Karpas-422 (cell line): Measurements from ENCODE around the gene ATE1. TPM values are rescaled to one million over a fixed set of nuclear protein-coding genes. Genes with fewer than 3 reads are reported as not detected.
"Not testable (repeated sequence)": the region's sequence is repeated elsewhere in the genome, so short reads cannot be mapped to it uniquely, and the experiment has no call there.

Source experiments
- DNase-seq: peaks from one replicate; pipeline ENCODE4 v3.0.0-alpha.2; 2015
- H2AFZ ChIP-seq: fragments of 200-600 bp; sonication (generic); 2 replicates; pipeline ENCODE4 v1.6.1; 2014; ENCODE audit warnings: antibody characterized with exemption, low read length, mixed read lengths
- H3K27ac ChIP-seq: fragments of 200-600 bp; sonication (generic); 2 replicates; pipeline ENCODE4 v1.5.1; 2014; ENCODE audit warnings: mild to moderate bottlenecking, low read length, moderate library complexity
- H3K27me3 ChIP-seq: fragments of 200-600 bp; sonication (generic); 2 replicates; pipeline ENCODE4 v1.6.1; 2014; ENCODE audit warnings: low read length, mixed read lengths
- H3K36me3 ChIP-seq: fragments of 200-600 bp; sonication (generic); 2 replicates; pipeline ENCODE4 v1.6.1; 2014; ENCODE audit warnings: low read length, mixed read lengths; ENCODE audit not compliant: insufficient read depth
- H3K4me1 ChIP-seq: fragments of 200-600 bp; sonication (generic); 2 replicates; pipeline ENCODE4 v1.6.1; 2014; ENCODE audit warnings: mild to moderate bottlenecking, low read length, mixed read lengths
- H3K4me2 ChIP-seq: fragments of 200-600 bp; sonication (generic); 2 replicates; pipeline ENCODE4 v1.6.1; 2014; ENCODE audit warnings: low read length, low read depth, mild to moderate bottlenecking; ENCODE audit not compliant: poor library complexity, severe bottlenecking
- H3K4me3 ChIP-seq: fragments of 200-600 bp; sonication (generic); 2 replicates; pipeline ENCODE4 v1.5.1; 2014; ENCODE audit warnings: mild to moderate bottlenecking, antibody characterized with exemption, low read length, mixed read lengths
- H3K79me2 ChIP-seq: fragments of 200-600 bp; sonication (generic); 2 replicates; pipeline ENCODE4 v1.6.1; 2014; ENCODE audit warnings: mild to moderate bottlenecking, low read length, mixed read lengths
- H3K9ac ChIP-seq: fragments of 200-600 bp; sonication (generic); 2 replicates; pipeline ENCODE4 v1.6.0; 2014; ENCODE audit warnings: low read length
- H3K9me2 ChIP-seq: fragments of 200-600 bp; sonication (generic), shearing (Covaris generic); replicated peaks from 2 replicates; pipeline ENCODE4 v1.6.0; 2014; ENCODE audit warnings: mild to moderate bottlenecking, low read length, moderate library complexity; ENCODE audit not compliant: insufficient read depth
- H3K9me3 ChIP-seq: fragments of 300-700, 200-600 bp; sonication (generic); 2 replicates; pipeline ENCODE4 v1.6.1; 2014; ENCODE audit warnings: low read length, mixed read lengths
- H4K20me1 ChIP-seq: fragments of 200-600 bp; sonication (generic); 2 replicates; pipeline ENCODE4 v1.6.1; 2014; ENCODE audit warnings: mild to moderate bottlenecking, antibody characterized with exemption, low read length, low read depth; ENCODE audit not compliant: insufficient read depth
- total RNA-seq: library from RNA; depleted of rRNA; stranded (reverse); fragments of >200 nt; shearing (Covaris generic); gene quantifications from 2 replicates; pipeline ENCODE4 v1.2.3, GENCODE V29; 2014; ENCODE audit warnings: low replicate concordance

The ATE1 gene
- total RNA-seq, 1 experiment from 2014 or later: 72.6 TPM

DNA sequence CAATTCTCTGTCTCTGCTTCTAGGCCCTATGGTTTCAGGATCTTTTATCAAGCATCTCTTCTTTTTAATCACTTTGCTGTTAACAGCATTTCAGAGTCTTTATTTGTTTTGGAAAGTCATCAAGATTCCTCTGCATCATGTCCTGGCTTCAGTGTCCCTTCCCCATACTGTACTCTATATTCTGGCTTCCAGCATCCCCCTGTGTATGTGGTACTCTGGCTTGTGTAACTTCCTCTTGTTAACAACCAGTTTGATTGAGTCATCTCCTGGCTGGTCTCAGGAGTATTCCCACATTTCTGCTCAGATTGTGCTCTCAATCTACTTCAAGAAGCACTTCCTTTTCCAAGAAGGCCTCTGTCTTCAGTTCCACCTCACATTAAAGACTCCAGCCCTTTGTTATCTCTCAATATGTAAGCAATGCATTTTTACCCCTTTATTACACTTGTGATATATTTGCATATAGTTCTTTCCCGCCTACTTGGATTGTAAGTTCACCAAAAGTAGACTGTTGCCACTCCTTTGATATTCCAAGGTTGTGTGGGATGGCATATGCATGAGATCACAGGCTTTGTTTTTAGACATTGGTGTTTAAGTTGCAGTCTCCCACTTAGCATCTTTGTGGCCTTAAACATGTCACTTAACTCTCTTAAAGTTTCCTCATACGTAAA lies 15.1 kb upstream of the ATE1 start:
- no peak overlapping the region for H3K9ac ChIP-seq
- H4K20me1 ChIP-seq: no peaks in the 10 kb centered on the region
- no peaks in the 10 kb centered on the region for H3K36me3 ChIP-seq
- no peak overlapping the region for H3K4me2 ChIP-seq
- H3K4me3 ChIP-seq: no peak overlapping the region
- no peaks in the 10 kb centered on the region for H3K79me2 ChIP-seq
- no peaks in the 10 kb centered on the region for H3K9me3 ChIP-seq
- H3K27ac ChIP-seq: no peak overlapping the region
- H2AFZ ChIP-seq: no peak overlapping the region
- no peaks in the 10 kb centered on the region for H3K27me3 ChIP-seq
- H3K9me2 ChIP-seq: no peaks in the 10 kb centered on the region
- DNase-seq: no peak
- no peaks in the 10 kb centered on the region for H3K4me1 ChIP-seq

DNA sequence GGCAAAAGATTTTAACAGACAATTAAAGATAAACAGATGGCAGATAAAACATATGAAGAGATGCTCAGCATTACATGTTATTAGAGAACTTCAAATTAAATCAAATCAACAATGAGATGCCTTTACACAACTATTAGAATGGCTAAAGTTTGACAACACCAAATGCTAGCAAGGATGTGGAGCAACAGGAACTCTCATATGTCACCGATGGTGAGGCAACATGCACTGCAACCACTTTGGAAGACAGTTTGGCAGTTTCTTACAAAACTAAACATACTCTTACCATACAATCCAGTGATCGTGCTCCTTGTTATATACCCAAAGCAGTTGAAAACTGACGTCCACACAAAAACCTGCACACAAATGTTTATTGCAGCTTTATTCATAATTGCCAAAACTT lies 13.7 kb upstream of the ATE1 start:
- no peaks in the 10 kb centered on the region for H4K20me1 ChIP-seq
- no peak overlapping the region for H3K27ac ChIP-seq
- no peaks in the 10 kb centered on the region for H3K79me2 ChIP-seq
- no peaks in the 10 kb centered on the region for H3K36me3 ChIP-seq
- no peak overlapping the region for H3K4me2 ChIP-seq
- no peak overlapping the region for H3K4me3 ChIP-seq
- H2AFZ ChIP-seq: no peak overlapping the region
- no peaks in the 10 kb centered on the region for H3K4me1 ChIP-seq
- no peaks in the 10 kb centered on the region for H3K27me3 ChIP-seq
- no peak overlapping the region for H3K9ac ChIP-seq
- H3K9me3 ChIP-seq: no peaks in the 10 kb centered on the region
- DNase-seq: no peak
- H3K9me2 ChIP-seq: no peaks in the 10 kb centered on the region

DNA sequence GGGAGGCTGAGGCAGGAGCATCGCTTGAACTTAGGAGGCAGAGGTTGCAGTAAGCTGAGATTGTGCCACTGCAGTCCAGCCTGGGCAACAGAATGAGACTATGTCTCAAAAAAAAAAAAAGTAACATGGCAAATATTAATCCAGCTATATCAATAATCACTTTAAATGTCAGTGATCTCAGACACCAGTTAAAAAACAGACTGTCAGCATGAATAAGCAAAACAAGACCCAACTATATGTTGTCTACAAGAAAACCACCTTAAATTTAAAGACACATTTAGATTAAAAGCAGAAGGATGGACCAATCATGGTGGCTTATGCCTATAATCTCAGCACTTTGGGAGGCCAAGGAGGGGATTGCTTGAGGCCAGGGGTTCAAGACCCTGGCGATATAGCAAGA lies 8.5 kb upstream of the ATE1 start:
- no peaks in the 10 kb centered on the region for H4K20me1 ChIP-seq
- no peak overlapping the region for H3K4me2 ChIP-seq
- no peaks in the 10 kb centered on the region for H3K79me2 ChIP-seq
- no peak overlapping the region for H3K9ac ChIP-seq
- H3K9me3 ChIP-seq: no peaks in the 10 kb centered on the region
- DNase-seq: no peak
- H3K9me2 ChIP-seq: no peaks in the 10 kb centered on the region
- no peak overlapping the region for H3K27ac ChIP-seq
- no peaks in the 10 kb centered on the region for H3K36me3 ChIP-seq
- no peak overlapping the region for H2AFZ ChIP-seq
- no peak overlapping the region for H3K4me3 ChIP-seq
- H3K4me1 ChIP-seq: no peaks in the 10 kb centered on the region
- H3K27me3 ChIP-seq: no peaks in the 10 kb centered on the region

DNA sequence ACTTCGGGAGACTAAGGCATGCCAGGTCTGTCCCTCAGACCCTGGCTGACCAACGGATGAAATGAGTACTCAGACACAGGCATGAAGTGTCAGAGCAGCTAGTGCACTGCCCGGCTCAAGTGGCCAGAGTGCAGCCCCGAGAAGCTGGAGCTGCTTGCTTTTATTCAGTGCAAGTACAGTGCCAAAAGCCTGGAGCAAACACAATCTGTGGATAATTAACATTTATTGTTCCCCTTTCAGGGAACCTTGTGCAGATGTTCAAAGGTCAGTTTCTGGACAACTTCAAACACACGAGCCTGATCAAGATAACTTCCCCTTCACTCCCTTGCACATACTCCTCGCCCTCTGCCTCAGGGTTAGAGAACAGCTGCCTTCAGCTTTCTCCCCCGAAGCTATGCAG lies 7.9 kb upstream of the ATE1 start:
- no peak overlapping the region for H3K4me2 ChIP-seq
- no peaks in the 10 kb centered on the region for H4K20me1 ChIP-seq
- H3K9ac ChIP-seq: no peak overlapping the region
- H3K4me1 ChIP-seq: no peaks in the 10 kb centered on the region
- H3K27me3 ChIP-seq: no peaks in the 10 kb centered on the region
- H3K9me2 ChIP-seq: no peaks in the 10 kb centered on the region
- DNase-seq: no peak
- H3K4me3 ChIP-seq: no peak overlapping the region
- H3K27ac ChIP-seq: no peak overlapping the region
- no peaks in the 10 kb centered on the region for H3K79me2 ChIP-seq
- no peaks in the 10 kb centered on the region for H3K9me3 ChIP-seq
- no peak overlapping the region for H2AFZ ChIP-seq
- no peaks in the 10 kb centered on the region for H3K36me3 ChIP-seq

DNA sequence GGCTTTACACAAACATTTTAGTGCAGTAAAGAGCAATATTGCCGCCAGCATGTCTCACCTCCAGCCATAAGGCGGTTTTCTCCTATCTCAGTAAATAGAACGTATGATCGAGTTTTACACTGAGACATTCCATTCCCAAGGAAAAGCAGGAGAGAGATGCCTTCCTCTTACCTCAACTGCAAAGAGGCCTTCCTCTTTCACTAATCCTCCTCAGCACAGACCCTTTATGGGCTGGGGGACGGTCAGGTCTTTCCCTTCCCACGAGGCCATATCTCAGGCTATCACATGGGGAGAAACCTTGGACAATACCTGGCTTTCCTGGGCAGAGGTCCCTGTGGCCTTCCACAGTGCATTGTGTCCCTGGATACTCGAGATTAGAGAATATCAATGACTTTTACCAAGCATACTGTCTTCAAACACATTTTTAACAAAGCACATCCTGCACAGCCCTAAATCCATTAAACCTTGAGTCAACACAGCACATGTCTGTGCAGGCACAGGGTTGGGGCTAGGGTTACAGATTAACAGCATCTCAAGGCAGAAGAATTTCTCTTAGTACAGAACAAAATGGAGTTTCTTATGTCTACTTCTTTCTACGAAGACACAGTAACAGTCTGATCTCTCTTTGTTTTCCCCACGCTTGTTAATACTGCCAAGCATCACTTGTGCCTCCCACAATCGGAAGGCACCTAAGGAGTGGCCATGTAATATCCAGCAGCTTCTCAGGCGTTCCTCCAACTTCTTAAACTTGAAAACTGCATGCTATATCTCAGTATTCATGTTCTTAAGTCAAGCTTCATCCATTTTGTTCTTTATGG lies 2.6 kb upstream of the ATE1 start:
- H3K9me3 ChIP-seq, H2AFZ ChIP-seq, H3K9me2 ChIP-seq, H3K4me3 ChIP-seq, H3K27me3 ChIP-seq, H3K36me3 ChIP-seq, DNase-seq, H3K27ac ChIP-seq, H3K9ac ChIP-seq, H3K4me2 ChIP-seq, H4K20me1 ChIP-seq: not testable (repeated sequence)
- Histone ChIP-seq H3K4me1 (peaks cover 16% of the 10 kb centered on the region), H3K79me2 (peaks cover 32% of the 10 kb centered on the region)

DNA sequence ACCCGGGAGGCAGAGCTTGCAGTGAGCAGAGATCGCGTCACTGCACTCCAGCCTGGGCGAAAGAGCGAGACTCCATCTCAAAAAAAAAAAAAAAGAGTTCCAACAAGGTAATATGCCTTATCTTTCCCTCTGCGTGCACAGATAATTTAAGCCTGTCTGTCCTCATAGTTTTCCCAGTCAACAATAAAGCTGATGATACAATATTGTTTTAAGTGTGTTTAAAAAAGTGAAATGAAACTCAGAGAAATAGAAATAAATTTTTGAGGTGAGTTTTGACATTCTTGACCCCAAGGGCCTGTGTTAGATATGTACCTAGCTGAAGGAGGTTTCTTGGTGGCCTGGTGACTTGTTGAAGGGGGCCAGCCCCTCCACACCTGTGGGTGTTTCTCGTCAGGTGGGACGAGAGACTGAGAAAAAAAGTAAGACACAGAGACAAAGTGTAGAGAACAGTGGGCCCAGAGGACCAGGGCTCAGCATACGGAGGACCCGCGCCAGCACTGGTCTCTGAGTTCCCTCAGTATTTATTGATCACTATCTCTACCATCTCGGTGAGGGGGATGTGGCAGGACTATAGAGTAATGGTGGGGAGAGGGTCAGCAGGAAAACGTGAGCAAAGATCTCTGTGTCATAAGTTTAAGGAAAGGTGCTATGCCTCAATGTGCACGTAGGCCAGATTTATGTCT lies 1.9 kb upstream of the ATE1 start:
- H4K20me1 ChIP-seq, H2AFZ ChIP-seq, H3K9ac ChIP-seq, H3K9me3 ChIP-seq, H3K36me3 ChIP-seq, DNase-seq, H3K4me3 ChIP-seq, H3K27me3 ChIP-seq, H3K4me2 ChIP-seq, H3K9me2 ChIP-seq, H3K27ac ChIP-seq: not testable (repeated sequence)
- H3K79me2 ChIP-seq: peaks cover 40% of the 10 kb centered on the region
- peaks cover 23% of the 10 kb centered on the region for H3K4me1 ChIP-seq

DNA sequence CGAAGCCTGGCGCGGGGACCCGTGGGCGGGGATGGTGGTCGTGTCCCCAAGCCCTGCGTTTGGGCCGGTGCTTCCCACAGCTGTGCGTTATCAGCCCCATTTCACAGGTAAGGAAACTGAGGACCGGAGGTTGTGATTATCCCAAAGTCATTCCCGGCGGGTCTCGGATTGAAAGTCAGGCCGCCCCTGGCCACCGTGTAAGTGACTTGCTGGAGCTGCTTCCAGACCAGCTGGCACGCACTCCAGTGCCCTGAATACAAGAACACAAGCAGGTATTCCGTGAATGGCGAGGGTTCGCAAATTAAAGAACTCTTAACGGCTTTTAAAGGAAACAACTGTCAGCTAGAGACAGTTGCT lies 675 bp upstream of the ATE1 start:
- H3K4me3 ChIP-seq: peak overlapping the region; percentile 75
- peaks cover 31% of the 10 kb centered on the region for H3K4me1 ChIP-seq
- H3K79me2 ChIP-seq: peaks cover 52% of the 10 kb centered on the region
- no peaks in the 10 kb centered on the region for H3K9me3 ChIP-seq
- H4K20me1 ChIP-seq: no peaks in the 10 kb centered on the region
- H2AFZ ChIP-seq: peak overlapping the region; percentile 75; the same call in 1 of the 2 replicates
- peak overlapping the region; percentile 75 for H3K4me2 ChIP-seq
- H3K36me3 ChIP-seq: no peaks in the 10 kb centered on the region; the same call in 1 of the 2 replicates
- H3K9me2 ChIP-seq: no peaks in the 10 kb centered on the region
- DNase-seq: peak; percentile 50
- H3K27me3 ChIP-seq: no peaks in the 10 kb centered on the region
- H3K9ac ChIP-seq: peak overlapping the region; percentile 100
- peak overlapping the region; percentile 53; the same call in 1 of the 2 replicates for H3K27ac ChIP-seq

DNA sequence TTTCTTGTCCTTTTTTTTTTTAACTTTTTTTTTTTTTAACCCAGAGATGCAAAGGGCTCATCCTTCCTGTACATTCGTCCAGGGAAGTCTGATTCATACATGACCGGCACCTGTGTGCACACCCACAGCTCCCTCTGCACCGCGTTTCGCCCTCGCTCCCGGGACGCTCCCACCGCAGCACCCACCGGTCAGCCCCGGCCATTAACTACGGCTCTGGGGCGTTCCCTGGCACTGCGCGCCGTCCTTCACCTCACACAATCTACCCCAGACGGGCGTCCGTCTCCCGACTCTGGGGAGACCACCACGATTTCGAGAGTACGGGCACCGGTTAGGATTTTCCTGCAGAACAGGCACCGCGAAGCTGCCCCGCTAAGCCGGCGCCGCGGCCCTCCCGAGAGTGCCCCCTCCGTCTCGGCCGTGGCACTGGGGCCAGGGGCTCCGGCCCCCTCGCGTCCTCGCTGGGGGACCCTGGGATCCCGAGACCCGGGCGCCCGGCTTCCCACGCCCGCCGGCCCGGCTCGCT lies 452 bp downstream of the ATE1 start:
- no peaks in the 10 kb centered on the region for H4K20me1 ChIP-seq
- peak overlapping the region; percentile 75 for H3K4me2 ChIP-seq
- H3K4me3 ChIP-seq: peak overlapping the region; percentile 75
- H3K4me1 ChIP-seq: peaks cover 42% of the 10 kb centered on the region
- peak overlapping the region; percentile 82 for H3K27ac ChIP-seq
- no peaks in the 10 kb centered on the region for H3K9me3 ChIP-seq
- H3K9me2 ChIP-seq: no peaks in the 10 kb centered on the region
- H3K36me3 ChIP-seq: peaks cover 9% of the 10 kb centered on the region; the same call in 1 of the 2 replicates
- H2AFZ ChIP-seq: peak overlapping the region; percentile 83; the same call in 1 of the 2 replicates
- peak overlapping the region; percentile 100 for H3K9ac ChIP-seq
- H3K27me3 ChIP-seq: no peaks in the 10 kb centered on the region
- DNase-seq: peak; percentile 77
- peaks cover 63% of the 10 kb centered on the region for H3K79me2 ChIP-seq
